ENCODE measurements around the gene MOXD1. TPM values are rescaled to one million over a fixed set of nuclear protein-coding genes. Genes with fewer than 3 reads are reported as not detected.

The MOXD1 gene
- total RNA-seq, 1 experiment from 2014 or later, result 1.3 TPM

DNA sequence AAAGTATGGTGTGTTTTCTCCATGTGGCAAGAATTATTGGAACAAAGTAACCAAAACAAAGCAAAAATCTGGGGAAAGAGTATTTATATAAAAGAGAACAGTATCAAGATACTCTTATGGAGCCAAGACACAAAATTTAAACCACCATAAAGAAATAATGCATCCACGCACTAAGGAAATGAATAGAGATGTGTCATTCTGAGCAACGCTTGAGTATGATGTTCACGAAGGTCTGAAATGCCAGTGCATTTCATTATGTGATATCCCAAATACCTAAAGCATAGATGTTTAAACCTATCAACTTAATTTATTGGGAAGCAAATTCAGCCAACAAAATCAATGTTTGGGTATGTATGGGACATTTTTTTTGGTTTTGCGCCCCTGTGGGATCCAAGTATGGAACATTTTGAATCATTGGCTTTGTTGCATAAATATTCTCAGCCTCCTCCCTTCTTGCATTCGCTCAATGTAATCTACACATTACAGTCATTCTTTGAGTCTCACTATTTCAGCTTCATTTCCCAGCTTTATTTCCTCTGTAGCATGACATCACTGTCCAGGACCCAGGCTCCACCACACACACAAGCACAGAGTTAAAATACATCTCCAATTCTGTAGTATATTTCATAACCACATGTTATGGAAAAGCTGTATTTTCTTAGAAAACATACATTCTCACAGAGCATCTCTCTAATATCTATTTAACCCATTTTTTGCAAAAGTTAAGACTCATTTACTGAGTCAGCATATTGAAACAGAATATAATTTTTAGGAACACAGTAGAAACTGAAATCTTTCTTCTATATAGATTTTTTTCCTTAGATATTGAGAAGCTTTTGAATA lies 11.6 kb upstream of the MOXD1 start:
- CTCF ChIA-PET, result no interaction called here
- 0 out of 2 replicates have a peak, but pooled peaks cover 3% of the 10 kb centered on the region for H3K4me1 ChIP-seq (replicated peaks; ENCODE audit: insufficient read depth)
- H3K4me2 ChIP-seq, result no peak overlapping the region
- no peaks in the 10 kb centered on the region for H3K79me2 ChIP-seq (ENCODE audit: low read depth)
- BruUV-seq (replicated peaks), result no TSS peak
- DNase-seq, result no peak
- H4K20me1 ChIP-seq (ENCODE audit: insufficient read depth), result no peaks in the 10 kb centered on the region
- TF ChIP-seq, protein P1, sequence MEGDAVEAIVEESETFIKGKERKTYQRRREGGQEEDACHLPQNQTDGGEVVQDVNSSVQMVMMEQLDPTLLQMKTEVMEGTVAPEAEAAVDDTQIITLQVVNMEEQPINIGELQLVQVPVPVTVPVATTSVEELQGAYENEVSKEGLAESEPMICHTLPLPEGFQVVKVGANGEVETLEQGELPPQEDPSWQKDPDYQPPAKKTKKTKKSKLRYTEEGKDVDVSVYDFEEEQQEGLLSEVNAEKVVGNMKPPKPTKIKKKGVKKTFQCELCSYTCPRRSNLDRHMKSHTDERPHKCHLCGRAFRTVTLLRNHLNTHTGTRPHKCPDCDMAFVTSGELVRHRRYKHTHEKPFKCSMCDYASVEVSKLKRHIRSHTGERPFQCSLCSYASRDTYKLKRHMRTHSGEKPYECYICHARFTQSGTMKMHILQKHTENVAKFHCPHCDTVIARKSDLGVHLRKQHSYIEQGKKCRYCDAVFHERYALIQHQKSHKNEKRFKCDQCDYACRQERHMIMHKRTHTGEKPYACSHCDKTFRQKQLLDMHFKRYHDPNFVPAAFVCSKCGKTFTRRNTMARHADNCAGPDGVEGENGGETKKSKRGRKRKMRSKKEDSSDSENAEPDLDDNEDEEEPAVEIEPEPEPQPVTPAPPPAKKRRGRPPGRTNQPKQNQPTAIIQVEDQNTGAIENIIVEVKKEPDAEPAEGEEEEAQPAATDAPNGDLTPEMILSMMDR (conservative IDR thresholded peaks at IDR 0.05), result no peak
- no peak for TF ChIP-seq EZH2 (IDR thresholded peaks at IDR 0.05; ENCODE audit: low read depth)
- H3K36me3 ChIP-seq (ENCODE audit: low read depth), result no peaks in the 10 kb centered on the region
- no peaks in the 10 kb centered on the region for H3F3A ChIP-seq (ENCODE audit: insufficient read depth, low read depth)
- no peak overlapping the region for H3K27ac ChIP-seq
- intact Hi-C loops (cut with micrococcal nuclease; ENCODE audit: unreplicated experiment), result no loop called here
- H3K4me3 ChIP-seq, result no peak overlapping the region
- H2AFZ ChIP-seq, result no peak overlapping the region
- POLR2A ChIA-PET (ENCODE audit: unreplicated experiment), result interaction anchor here (0.6 kb wide), 1 partner anchor 61 kb away, joined by 4 read pairs; no protein-coding TSS in a partner anchor
- H3K9me2 ChIP-seq (ENCODE audit: insufficient read depth), result no peaks in the 10 kb centered on the region
- H3K27me3 ChIP-seq (ENCODE audit: insufficient read depth, low read depth), result no peaks in the 10 kb centered on the region
- H3K9me3 ChIP-seq (ENCODE audit: insufficient read depth, low read depth), result no peaks in the 10 kb centered on the region; the same call in 1 of the 2 replicates

DNA sequence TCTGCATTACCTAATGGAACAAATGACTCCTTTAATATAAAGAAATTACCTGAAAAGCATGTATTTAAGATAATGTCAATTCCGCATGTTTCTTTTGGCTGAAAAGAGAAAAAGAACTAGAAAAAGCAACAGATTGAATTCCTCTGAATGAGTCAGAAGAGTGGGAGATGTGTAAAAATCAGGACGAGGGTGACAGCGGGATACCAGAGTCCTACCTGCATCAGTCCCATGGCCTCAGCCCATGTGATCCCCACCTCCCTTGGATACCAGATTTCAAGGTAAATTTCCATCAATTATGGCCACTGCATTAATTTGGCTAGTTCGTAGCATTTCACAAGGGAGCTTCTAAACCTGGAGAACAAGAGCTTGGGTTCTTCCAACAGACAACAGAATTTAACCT lies 10.0 kb upstream of the MOXD1 start:
- no peak for DNase-seq
- intact Hi-C loops (cut with micrococcal nuclease; ENCODE audit: unreplicated experiment), result no loop called here
- Histone ChIP-seq H3K4me3 (no peak overlapping the region), H3K9me2 (ENCODE audit: insufficient read depth) (no peaks in the 10 kb centered on the region), H3K36me3 (ENCODE audit: low read depth) (no peaks in the 10 kb centered on the region), H3K4me1 (replicated peaks; ENCODE audit: insufficient read depth) (0 out of 2 replicates have a peak, but pooled peaks cover 3% of the 10 kb centered on the region), H4K20me1 (ENCODE audit: insufficient read depth) (no peaks in the 10 kb centered on the region), H3K4me2 (no peak overlapping the region), H3K9me3 (ENCODE audit: insufficient read depth, low read depth) (no peaks in the 10 kb centered on the region), H3K27me3 (ENCODE audit: insufficient read depth, low read depth) (no peaks in the 10 kb centered on the region), H3K27ac (no peak overlapping the region), H2AFZ (no peak overlapping the region), H3K79me2 (ENCODE audit: low read depth) (no peaks in the 10 kb centered on the region), H3F3A (ENCODE audit: insufficient read depth, low read depth) (no peaks in the 10 kb centered on the region)
- CTCF ChIA-PET, result no interaction called here
- no peak for TF ChIP-seq EZH2 (IDR thresholded peaks at IDR 0.05; ENCODE audit: low read depth)
- TF ChIP-seq, protein P1 (conservative IDR thresholded peaks at IDR 0.05), result no peak
- POLR2A ChIA-PET (ENCODE audit: unreplicated experiment), result no interaction called here
- no TSS peak for BruUV-seq (replicated peaks)

DNA sequence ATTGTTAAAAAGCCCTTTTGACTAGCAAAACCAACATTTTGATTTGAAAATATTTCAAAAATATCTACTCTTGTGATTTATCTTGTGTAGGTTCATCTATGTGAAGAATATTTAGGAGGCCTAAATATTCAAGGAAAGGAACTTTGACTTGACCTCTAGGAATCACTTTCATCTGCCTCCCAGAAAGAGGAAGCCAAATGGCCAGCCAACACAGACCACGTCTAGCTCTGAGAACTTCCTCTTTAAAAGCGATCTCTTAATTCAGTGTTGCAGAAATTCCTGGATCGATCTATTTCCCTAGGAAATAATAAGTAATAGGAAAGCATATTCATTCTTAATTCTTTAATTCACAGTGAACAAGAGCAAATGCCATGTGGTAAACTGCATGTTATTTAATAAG lies 9.6 kb upstream of the MOXD1 start:
- Histone ChIP-seq H3K27ac (no peak overlapping the region), H3K4me3 (no peak overlapping the region), H3K9me3 (ENCODE audit: insufficient read depth, low read depth) (no peaks in the 10 kb centered on the region), H3F3A (ENCODE audit: insufficient read depth, low read depth) (no peaks in the 10 kb centered on the region), H3K4me2 (no peak overlapping the region), H3K9me2 (ENCODE audit: insufficient read depth) (no peaks in the 10 kb centered on the region), H3K4me1 (replicated peaks; ENCODE audit: insufficient read depth) (0 out of 2 replicates have a peak, but pooled peaks cover 3% of the 10 kb centered on the region), H4K20me1 (ENCODE audit: insufficient read depth) (no peaks in the 10 kb centered on the region), H2AFZ (no peak overlapping the region), H3K27me3 (ENCODE audit: insufficient read depth, low read depth) (no peaks in the 10 kb centered on the region), H3K79me2 (ENCODE audit: low read depth) (no peaks in the 10 kb centered on the region), H3K36me3 (ENCODE audit: low read depth) (no peaks in the 10 kb centered on the region)
- POLR2A ChIA-PET (ENCODE audit: unreplicated experiment), result no interaction called here
- intact Hi-C loops (cut with micrococcal nuclease; ENCODE audit: unreplicated experiment), result no loop called here
- CTCF ChIA-PET, result no interaction called here
- TF ChIP-seq EZH2 (IDR thresholded peaks at IDR 0.05; ENCODE audit: low read depth), result no peak
- TF ChIP-seq, protein P1 (conservative IDR thresholded peaks at IDR 0.05), result no peak
- no peak for DNase-seq
- BruUV-seq (replicated peaks), result no TSS peak
